ENCODE data around the gene NUP62. TPM values are rescaled to one million over a fixed set of nuclear protein-coding genes. Genes with fewer than 3 reads are reported as not detected.

The NUP62 gene
- total and polyA plus RNA-seq, 2 of the 8 experiments (the other 6 are each of a cell fraction or from before 2014, with no cell fraction given) = 50.0 to 107 TPM

DNA sequence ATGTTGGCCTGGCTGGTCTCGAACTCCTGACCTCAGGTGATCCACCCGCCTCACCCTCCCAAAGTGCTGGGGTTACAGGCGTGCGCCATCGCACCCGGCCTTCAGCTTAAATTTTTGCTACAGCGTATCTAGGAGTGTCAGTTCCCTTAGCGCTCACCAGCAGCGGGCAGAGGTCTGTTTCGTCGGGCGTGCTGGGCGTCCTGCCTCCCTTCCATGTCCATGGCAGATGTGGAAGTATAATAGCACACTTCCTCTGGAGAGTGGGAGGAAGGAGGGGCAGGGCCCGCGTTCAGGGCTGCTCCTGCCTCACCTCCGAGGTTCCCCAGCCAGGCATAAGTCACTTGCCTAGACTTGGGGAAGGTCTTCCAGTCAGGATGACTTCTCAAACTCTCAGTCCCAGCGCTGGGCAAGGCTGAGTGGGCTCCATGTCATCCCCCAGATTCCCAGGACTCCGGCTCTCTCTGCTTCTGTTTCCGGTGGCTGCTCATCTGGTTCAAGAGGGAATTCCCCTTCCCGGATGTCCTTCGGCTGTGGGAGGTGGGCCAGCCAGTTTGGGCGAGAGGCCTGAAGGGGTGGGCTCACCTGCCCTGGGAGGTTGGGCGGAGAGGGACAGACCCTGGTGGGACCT is 42.2 kb downstream of the NUP62 start:
- no peak overlapping the region for H3K4me2 ChIP-seq (ENCODE audit: insufficient read depth in 1 of 2, low read depth in 2 of 2, low read length in 2 of 2)
- H3K9ac ChIP-seq (replicated peaks in 1 of 4; ENCODE audit: extremely low read depth in 1 of 4, low read depth in 3 of 4, low read length in 3 of 4) = no peak overlapping the region
- H3K4ac ChIP-seq (replicated peaks; ENCODE audit: insufficient read length, low read depth, low read length) = no peak overlapping the region
- peaks cover 3 to 13% of the 10 kb centered on the region in 2 experiments for H4K20me1 ChIP-seq (replicated peaks in 1 of 2; ENCODE audit: control insufficient read depth in 1 of 2, insufficient read depth in 2 of 2, low read length in 2 of 2)
- H2AFZ ChIP-seq (ENCODE audit: low read length) = no peak overlapping the region
- no peaks in the 10 kb centered on the region for H3K79me1 ChIP-seq (ENCODE audit: low read depth, low read length)
- no peak overlapping the region for H4K91ac ChIP-seq (replicated peaks; ENCODE audit: insufficient read length, low read length)
- H3K23me2 ChIP-seq (ENCODE audit: low read depth, low read length) = peaks cover 2% of the 10 kb centered on the region; the same call in 1 of the 2 replicates
- POLR2A ChIA-PET (ENCODE audit: partially characterized antibody) = interaction anchor here (0.6 to 9.3 kb wide), 8 partner anchors 8 to 42 kb away, joined by 3 to 55 read pairs (median 3); partner anchors contain the start of genes AKT1S1, ATF5, NUP62 and TBC1D17
- peaks cover 0 to 10% (median 8%) of the 10 kb centered on the region in 4 experiments; a peak in 5 of 7 replicates for H3K4me1 ChIP-seq (replicated peaks in 1 of 4; ENCODE audit: control insufficient read depth in 3 of 4, insufficient read depth in 4 of 4, low read length in 3 of 4)
- H3K14ac ChIP-seq (ENCODE audit: insufficient read length) = no peak overlapping the region
- 96% methylated on average over 22 of the region's 23 CpGs; no CpG with 5 or more reads in 1 of the 2 experiments for WGBS, 2 experiments (ENCODE audit: extremely low coverage in 1 of 2, insufficient coverage in 1 of 2, insufficient read length in 1 of 2, insufficient replicate concordance in 2 of 2, low coverage in 1 of 2, low lambda C conversion rate in 2 of 2, missing lambda C conversion rate in 1 of 2)
- no peak overlapping the region for H2BK20ac ChIP-seq (ENCODE audit: low read length)
- CTCF ChIA-PET (ENCODE audit: partially characterized antibody) = no interaction called here
- H3K23ac ChIP-seq (ENCODE audit: insufficient read length) = no peak overlapping the region
- no peak overlapping the region for H3K27ac ChIP-seq (ENCODE audit: low read depth, low read length)
- no peaks in the 10 kb centered on the region for H3K79me2 ChIP-seq (ENCODE audit: control insufficient read depth in 1 of 2, insufficient read depth in 2 of 2, low read length in 2 of 2)
- peaks cover 0 to 8% (median 6%) of the 10 kb centered on the region in 4 experiments; a peak in 4 of 7 replicates for H3K27me3 ChIP-seq (replicated peaks in 1 of 4; ENCODE audit: control insufficient read depth in 3 of 4, extremely low read depth in 1 of 4, insufficient read depth in 3 of 4, low read length in 3 of 4)
- no peak for DNase-seq (ENCODE audit: low read depth in 1 of 2, low spot score in 2 of 2)
- H3K9me3 ChIP-seq (ENCODE audit: insufficient read depth in 2 of 2, low read depth in 1 of 2, low read length in 1 of 2) = peaks cover 0 to 10% of the 10 kb centered on the region in 2 experiments; a peak in 3 of 4 replicates
- H2AK5ac ChIP-seq (ENCODE audit: low read depth, low read length) = no peak overlapping the region
- H3K56ac ChIP-seq (replicated peaks; ENCODE audit: insufficient read length, low read depth, low read length) = no peak overlapping the region
- H3K36me3 ChIP-seq (ENCODE audit: control insufficient read depth in 2 of 4, insufficient read depth in 4 of 4, low read length in 3 of 4) = peaks cover 18 to 39% (median 25%) of the 10 kb centered on the region in 4 experiments; a peak in 7 of 8 replicates
- H2BK120ac ChIP-seq (replicated peaks; ENCODE audit: low read depth, low read length) = no peak overlapping the region
- H2BK5ac ChIP-seq (ENCODE audit: low read depth, low read length) = no peak overlapping the region
- no peak overlapping the region; the same call in 1 of the 2 replicates for H3K18ac ChIP-seq (ENCODE audit: extremely low read depth, low read length)
- H4K5ac ChIP-seq (ENCODE audit: insufficient read length, low read depth, low read length) = no peak overlapping the region
- H4K8ac ChIP-seq (ENCODE audit: extremely low read depth, insufficient read depth, low read length) = no peak overlapping the region
- no peak overlapping the region for H2BK12ac ChIP-seq (ENCODE audit: low read depth, low read length)
- no peak overlapping the region for H2BK15ac ChIP-seq (ENCODE audit: low read length)
- FAIRE-seq = no peak
- H3K4me3 ChIP-seq (ENCODE audit: extremely low read depth in 1 of 4, insufficient read depth in 2 of 4, low read depth in 3 of 4, low read length in 4 of 4) = no peak overlapping the region
- no peak for TF ChIP-seq EZH2 (IDR thresholded peaks at IDR 0.05; ENCODE audit: low read depth, low read length, severe bottlenecking)
- TF ChIP-seq, protein P1, sequence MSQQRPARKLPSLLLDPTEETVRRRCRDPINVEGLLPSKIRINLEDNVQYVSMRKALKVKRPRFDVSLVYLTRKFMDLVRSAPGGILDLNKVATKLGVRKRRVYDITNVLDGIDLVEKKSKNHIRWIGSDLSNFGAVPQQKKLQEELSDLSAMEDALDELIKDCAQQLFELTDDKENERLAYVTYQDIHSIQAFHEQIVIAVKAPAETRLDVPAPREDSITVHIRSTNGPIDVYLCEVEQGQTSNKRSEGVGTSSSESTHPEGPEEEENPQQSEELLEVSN (IDR thresholded peaks at IDR 0.05) = no peak
- TF ChIP-seq FOSL1 (IDR thresholded peaks at IDR 0.05; ENCODE audit: insufficient read depth, low read depth, low read length) = no peak
- TF ChIP-seq SIN3A (conservative IDR thresholded peaks at IDR 0.05 in 1 of 2, IDR thresholded peaks at IDR 0.05 in 1 of 2; ENCODE audit: low read depth in 1 of 2, low read length in 2 of 2) = no peak
- no peak for TF ChIP-seq KDM4A (IDR thresholded peaks at IDR 0.05; ENCODE audit: low read depth, low read length, severe bottlenecking)
- no peak for TF ChIP-seq SRF (IDR thresholded peaks at IDR 0.05; ENCODE audit: low read depth, low read length)
- TF ChIP-seq HDAC6 (IDR thresholded peaks at IDR 0.05; ENCODE audit: low read depth, low read length) = no peak
- no peak for TF ChIP-seq TCF12 (IDR thresholded peaks at IDR 0.05; ENCODE audit: low read depth, low read length)
- TF ChIP-seq KDM5A (IDR thresholded peaks at IDR 0.05; ENCODE audit: low read length) = no peak
- TF ChIP-seq TEAD4 (IDR thresholded peaks at IDR 0.05; ENCODE audit: low read depth, low read length) = no peak
- TF ChIP-seq KDM1A (IDR thresholded peaks at IDR 0.05; ENCODE audit: borderline replicate concordance, low read length) = no peak

Data from H1 (cell line).